Epithelial cell of prostate (primary cell): ENCODE measurements around the gene DTX4.
"Not testable (repeated sequence)": the region's sequence is repeated elsewhere in the genome, so short reads cannot be mapped to it uniquely, and the experiment has no call there.

Experiments used
- DNase-seq: peaks from one replicate; pipeline ENCODE4 v3.0.0-alpha.2; 2011; ENCODE audit warnings: low read depth, low spot score
- H3K27ac ChIP-seq: fragments of 450-650 bp; 2 replicates; pipeline ENCODE4 v1.5.1; 2017; ENCODE audit warnings: mild to moderate bottlenecking

Gene DTX4

DNA sequence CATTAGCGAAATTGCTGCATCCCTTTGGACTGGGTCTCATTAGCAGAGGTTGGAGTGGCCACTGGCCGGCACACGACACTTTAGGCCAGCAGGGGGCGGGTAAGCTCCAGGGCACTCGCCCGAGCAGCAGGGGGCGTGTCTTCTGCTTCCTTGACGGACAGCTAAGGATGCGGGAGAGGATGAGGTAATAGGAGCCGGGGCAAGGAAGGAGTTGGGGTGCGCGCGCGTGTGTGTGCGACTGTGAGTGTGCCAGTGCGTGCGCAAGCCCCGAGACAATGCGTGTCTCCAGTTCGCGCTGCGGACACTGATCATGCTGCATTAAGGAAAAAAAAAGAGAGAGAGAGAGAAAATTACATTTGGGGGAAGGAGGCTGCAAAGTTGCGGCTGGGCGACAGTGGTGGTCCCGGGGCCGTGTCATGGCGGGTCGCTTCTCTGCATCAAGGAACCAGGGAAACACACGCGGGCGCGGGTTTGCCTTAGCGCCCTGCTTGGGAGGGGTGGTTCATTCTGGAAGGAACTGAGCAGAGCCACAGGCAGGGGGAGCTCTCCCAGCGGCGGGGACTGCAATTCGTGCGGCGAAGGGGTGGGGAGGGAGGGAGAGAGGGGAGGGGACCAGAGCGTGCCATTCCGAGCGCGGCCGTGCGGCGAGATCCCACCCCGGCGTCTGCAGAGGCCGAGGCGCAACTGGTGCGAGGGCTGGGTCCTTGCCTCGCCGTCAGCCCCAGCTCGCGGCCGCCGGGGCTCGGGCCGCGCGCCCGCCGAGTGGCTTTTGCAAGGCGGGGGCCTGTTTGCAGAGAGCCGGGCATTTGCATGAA is at the start of gene DTX4:
TSS of gene DTX4 (plus strand) at position 625 of the 815 bp plus-strand sequence. CDS start 464 bp downstream, outside the sequence.
- DNase-seq = peak; percentile 82

DNA sequence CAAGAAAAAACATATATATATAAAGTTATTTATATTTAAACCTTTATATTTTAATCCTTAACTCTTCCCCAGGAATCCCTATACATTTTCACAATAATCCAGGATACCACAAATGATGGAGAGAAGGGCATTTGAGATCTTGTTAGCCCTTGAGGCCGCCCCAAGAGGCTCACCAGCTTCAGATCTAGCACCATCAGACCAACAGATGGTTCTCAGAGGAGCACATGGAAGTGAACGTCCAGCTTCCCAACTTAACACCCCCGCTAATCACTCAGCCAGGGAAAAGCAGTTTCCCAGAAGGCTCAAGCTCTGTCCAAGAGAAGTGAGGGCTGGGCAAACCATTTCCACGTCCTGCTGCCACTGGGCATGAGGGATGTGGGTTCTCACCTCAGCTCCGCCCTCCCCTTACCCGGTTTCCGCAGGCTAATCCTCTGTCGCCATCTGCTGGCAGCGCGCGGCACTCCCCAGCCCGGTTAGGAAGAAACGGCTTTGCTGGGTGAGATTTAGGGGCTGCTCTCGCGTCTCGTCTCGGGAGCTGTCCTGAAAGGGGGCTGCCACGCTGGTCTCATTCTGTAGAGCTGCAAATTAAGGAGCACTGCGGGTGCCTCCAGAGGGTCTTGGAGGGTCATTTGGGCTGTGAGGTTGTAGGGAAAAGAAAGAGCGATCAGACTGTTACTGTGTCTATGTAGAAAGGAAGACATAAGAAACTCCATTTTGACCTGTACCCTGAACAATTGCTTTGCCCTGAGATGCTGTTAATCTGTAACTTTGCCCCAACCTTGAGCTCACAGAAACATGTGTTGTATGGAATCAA is 36.1 kb upstream of the DTX4 start:
- H3K27ac ChIP-seq = no peak overlapping the region
- no peak for DNase-seq

More for the DNA sequence above, at the start of gene DTX4:
- H3K27ac ChIP-seq = peak within 1 kb of the TSS; percentile 96

DNA sequence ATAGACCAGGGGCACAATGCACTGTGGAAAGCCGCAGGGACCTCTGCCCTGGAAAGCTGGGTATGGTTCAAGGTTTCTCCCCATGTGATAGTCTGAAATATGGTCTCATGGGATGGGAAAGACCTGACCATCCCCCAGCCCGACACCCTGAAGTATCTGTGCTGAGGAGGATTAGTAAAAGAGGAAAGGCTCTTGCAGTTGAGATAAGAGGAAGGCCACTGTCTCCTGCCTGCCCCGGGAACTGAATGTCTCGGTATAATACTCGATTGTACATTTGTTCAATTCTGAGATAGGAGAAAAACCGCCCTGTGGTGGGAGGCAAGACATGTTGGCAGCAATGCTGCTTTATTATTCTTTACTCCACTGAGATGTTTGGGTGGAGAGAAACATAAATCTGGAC is 35.4 kb upstream of the DTX4 start:
- not testable (repeated sequence) for H3K27ac ChIP-seq, DNase-seq

DNA sequence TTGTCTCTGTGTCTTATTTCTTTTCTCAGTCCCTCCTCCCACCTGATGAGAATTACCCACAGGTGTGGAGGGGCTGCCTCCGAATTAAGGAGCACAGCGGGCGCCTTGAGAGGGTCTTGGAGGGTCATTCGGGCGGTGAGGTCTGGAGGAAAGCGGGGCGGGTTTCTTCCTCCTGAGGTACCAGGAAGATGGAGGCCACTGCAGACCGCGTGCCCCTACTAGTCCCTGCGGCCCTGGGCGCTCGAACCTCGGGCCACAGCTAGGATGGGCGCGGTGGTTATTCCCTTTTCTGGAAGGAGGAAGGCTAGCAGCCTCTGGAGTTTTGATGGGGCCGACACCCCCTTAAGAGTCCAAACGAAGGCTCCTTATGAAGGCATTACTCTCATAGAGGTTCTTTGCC is 34.7 kb upstream of the DTX4 start:
- H3K27ac ChIP-seq = no peak overlapping the region
- no peak for DNase-seq

- DNase-seq = no peak
- no peak overlapping the region for H3K27ac ChIP-seq
Observed at GRCh38 chr11:59138643-59139042, 33.3 kb upstream of the DTX4 start.

- no peak overlapping the region for H3K27ac ChIP-seq
Observed at GRCh38 chr11:59141191-59141590, 30.7 kb upstream of the DTX4 start.

DNA sequence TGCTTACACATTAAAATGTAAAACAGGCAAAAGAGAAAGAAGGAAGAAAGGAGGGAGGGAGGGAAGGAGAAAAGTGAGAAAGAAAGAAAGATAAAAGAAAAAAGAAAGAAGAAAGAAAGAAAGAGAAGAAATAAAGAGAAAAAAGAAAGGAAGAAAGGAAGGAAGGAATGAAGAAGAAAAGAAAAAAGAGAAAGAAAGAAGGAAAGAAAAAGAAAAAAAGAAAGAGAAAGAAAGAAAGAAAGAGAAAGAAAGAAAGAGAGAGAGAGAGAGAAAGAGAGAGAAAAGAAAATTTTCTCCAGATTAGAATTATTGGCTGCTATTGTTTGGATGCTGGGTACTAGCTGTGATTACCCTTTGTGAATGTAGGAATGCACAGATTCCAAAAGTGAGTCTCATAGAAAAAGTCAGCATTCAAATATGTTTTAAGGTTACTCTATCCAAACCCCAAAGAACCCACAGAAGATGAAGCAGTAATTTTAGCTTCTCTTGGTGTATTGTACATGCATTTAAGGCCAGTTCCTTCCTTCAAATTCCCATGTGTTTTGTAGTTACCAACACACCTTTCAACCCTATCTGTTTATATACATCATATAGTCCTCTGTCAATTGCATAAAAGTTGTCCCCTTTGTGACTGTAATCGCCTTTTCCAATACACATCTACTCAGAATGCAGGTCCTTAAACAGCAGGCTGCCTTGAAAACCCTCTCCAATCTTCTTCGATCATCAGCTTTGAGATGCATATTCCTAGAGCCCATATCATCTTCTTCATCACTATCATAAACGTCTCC is 30.1 kb upstream of the DTX4 start:
- DNase-seq = no peak
- peak overlapping the region; percentile 78 for H3K27ac ChIP-seq

More at GRCh38 chr11:59141191-59141590, 30.7 kb upstream of the DTX4 start:
- no peak for DNase-seq

- H3K27ac ChIP-seq = peak within 1 kb of the TSS; percentile 78
Observed at GRCh38 chr11:59142530-59143507, 29.1 kb upstream of the DTX4 start, which contains the start of gene FAM111A. TSS of gene FAM111A (plus strand) at chr11:59142856. CDS start at chr11:59148873, 6,017 bp downstream.

DNA sequence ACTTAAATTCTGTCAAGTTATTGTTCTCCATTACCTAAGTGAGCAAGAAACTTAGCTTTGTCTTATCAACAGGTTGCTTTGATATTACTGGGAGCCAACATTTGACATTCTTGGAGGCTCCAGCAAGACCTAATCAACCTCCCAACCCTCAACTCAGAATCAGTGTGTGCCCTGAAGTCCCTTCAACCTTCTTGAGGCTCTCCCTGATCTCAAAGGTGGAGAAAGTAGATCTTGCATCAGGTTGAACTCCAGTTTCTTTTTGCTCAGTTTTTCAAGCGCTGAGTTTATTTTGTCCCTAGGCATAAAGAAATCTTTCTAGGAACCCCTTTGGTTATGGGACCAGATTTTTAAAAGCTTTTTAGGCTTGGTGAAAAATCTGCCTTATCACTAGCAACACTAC is 27.8 kb upstream of the DTX4 start:
- no peak for DNase-seq
- H3K27ac ChIP-seq = peak overlapping the region; percentile 78

More at GRCh38 chr11:59142530-59143507, 29.1 kb upstream of the DTX4 start, which contains the start of gene FAM111A:
- DNase-seq = peak; percentile 88

DNA sequence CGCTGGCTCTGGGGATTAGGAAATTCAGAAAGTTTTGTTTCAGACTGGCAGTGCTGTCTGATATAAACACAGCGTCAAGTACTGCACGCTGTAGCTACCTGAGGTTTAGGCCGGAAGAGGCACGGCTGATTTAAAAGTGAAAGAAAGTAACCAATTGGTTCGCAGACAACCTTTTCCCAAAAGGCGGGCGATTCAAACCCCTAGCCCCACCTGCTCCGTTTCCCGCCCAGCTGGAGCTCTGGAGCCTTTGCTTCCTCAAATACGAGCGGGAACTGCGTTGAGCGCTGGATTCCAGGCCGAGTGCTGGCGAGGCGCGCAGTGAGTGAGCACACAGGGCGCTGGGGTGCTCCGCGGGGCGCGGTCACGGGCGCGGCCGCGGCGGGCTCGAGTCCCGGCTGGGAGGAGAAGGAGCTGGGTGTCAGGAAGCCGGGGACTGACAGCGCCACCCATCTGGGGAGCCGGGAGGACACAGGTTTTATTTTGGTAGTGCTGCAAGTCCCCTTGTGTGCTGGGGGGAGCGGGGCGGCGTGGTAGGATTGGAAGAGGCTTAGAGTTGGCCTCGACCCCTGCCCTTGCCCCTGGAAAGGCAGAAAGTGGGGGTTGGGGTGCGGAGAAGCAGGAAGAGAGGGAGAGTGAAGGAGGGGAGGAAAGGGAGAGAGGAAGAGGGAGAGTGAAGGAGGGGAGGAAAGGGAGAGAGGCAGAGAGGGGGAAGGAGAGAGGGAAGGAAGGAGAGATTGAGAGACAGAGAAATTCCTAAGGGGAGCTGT is 27.2 kb upstream of the DTX4 start:
- DNase-seq = peak; percentile 44
- H3K27ac ChIP-seq = peak overlapping the region; percentile 78

DNA sequence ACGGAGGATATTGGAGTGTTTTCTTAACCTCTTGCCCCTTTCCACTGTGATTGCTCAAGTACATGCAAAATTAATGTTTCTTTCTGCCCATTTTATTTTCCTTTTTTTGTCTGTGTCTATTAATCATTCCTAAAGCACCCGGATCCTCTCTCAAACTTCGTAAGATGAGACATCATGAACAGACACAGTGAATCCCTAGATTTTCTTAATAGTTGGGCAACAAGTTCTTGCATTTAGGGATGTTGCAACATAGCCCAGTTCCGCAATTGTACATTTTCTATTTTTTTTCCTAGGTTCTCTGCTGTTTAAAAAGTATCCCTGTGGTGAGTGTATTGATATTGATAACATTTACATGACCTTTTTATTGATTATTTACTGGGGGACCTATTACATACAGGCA is 26.4 kb upstream of the DTX4 start:
- DNase-seq = no peak
- peak overlapping the region; percentile 78 for H3K27ac ChIP-seq

- DNase-seq = no peak
- H3K27ac ChIP-seq = no peak overlapping the region
Observed at GRCh38 chr11:59151761-59152160, 20.2 kb upstream of the DTX4 start.

DNA sequence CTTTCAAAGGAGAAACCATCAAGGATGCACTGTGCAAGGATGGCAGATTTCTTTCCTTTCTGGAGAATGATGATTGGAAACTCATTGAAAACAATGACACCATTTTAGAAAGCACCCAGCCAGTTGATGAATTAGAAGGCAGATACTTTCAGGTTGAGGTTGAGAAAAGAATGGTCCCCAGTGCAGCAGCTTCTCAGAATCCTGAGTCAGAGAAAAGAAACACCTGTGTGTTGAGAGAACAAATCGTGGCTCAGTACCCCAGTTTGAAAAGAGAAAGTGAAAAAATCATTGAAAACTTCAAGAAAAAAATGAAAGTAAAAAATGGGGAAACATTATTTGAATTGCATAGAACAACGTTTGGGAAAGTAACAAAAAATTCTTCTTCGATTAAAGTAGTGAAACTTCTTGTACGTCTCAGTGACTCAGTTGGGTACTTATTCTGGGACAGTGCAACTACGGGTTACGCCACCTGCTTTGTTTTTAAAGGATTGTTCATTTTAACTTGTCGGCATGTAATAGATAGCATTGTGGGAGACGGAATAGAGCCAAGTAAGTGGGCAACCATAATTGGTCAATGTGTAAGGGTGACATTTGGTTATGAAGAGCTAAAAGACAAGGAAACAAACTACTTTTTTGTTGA is 19.5 kb upstream of the DTX4 start:
- H3K27ac ChIP-seq = no peak overlapping the region
- no peak for DNase-seq

GRCh38 chr11:59154610-59155009 is 17.3 kb upstream of the DTX4 start:
- no peak for DNase-seq
- no peak overlapping the region for H3K27ac ChIP-seq

DNA sequence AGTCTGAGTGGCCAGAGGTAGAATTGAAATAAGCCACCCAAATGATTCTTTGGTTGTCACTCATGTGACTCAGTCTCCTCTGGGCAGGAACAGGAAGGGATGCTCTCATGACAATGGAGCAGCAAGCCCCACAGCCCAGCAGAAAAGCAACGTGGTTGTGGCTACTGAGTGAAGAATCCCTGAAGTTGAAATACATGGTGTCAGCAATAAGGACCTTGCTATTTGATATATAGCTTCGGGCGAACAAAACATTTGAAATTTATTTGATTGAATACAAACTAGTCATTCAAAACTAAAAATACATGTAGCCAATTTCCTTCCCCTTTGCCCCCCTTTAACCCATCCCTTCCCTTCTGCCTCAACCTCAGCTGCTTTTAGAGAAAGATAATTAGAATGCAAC is 14.5 kb upstream of the DTX4 start:
- no peak overlapping the region for H3K27ac ChIP-seq
- DNase-seq = no peak

DNA sequence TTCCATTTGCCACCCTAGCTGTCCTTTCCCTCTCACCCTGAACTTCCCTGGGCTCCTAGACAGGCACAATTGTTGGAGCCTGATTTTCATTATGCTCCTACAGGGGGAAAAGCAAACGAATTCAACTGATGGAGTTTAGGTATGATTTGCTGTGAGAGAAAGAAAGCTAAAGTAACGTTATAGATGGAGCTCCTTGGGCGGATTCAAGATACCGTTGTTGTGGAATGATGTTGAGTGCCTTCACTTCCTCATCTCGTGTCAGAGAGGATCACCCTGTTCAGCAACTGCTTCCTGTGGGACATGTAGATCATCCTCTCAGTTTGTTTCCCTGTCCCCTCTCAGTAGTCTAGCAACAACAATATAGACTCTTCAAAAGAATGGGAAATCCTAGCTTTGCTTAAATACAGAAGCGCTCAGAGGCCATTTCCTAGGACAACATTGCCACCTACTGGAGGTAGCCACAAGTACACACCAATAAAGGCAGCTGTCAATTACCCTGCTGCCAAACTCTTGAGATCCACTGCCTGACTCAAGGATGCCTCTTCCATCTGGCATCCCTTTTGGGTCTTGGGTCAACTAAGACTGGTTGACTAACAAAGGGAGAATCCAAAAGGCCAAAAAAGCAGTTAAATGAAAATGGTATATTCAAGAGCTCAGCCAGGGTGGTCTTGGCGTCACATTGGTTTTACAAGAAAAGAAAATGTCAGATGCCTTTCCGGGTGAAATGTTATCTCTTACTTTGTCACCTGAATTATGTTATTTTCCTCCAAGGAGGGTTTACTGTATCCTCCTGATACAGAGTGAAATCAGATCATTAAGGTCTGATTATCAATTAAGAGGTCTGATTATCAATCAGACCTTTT is 13.5 kb upstream of the DTX4 start:
- H3K27ac ChIP-seq = no peak overlapping the region
- DNase-seq = no peak

DNA sequence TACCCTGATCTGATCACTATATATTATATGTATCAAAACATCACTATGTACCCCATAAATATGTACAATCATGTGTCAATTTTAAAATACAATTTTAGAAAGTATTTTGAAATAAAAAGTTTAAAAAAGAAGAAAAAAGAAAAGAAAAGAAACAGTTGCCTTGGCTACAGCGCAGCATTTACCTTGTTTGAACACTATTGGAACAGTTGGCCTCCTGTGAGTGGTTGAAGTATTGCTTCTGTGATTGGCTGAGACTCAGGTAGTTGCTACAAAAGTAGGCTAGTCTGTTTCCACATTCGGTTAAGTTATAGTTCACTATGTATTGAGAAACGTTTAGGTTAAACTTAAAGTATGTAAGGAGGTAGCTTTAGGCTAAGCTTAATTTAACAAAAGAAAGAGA is 7.9 kb upstream of the DTX4 start:
- DNase-seq = no peak
- H3K27ac ChIP-seq = no peak overlapping the region
